IMR-90 (cell line): ENCODE results near the gene CSNK1D. TPM values are rescaled to one million over a fixed set of nuclear protein-coding genes. Genes with fewer than 3 reads are reported as not detected.

ENCODE experiments used
- ATAC-seq: fragments of 200-7000 bp; cut with Tn5 transposase; 2 replicates; pipeline ENCODE4 v1.9.1; 2020; ENCODE audit warnings: low read depth, mild to moderate bottlenecking, moderate library complexity
- BruUV-seq: library from RNA; stranded (reverse); fragments of 400-500 nt; replicated peaks from 2 replicates; lab custom pipeline; 2021; lab: Mats Ljungman, UMichigan
- CTCF ChIA-PET: fragments of 300-600 bp; formaldehyde crosslinking; extraction: SDS; loops from one replicate; lab custom pipeline; 2021; ENCODE audit warnings: antibody characterized with exemption; lab: Yijun Ruan, JAX
- POLR2A ChIA-PET: fragments of 300-600 bp; sonication (Branson Sonifier 250); formaldehyde crosslinking; loops from one replicate; lab custom pipeline; 2022; ENCODE audit warnings: antibody characterized with exemption; ENCODE audit not compliant: unreplicated experiment; lab: Charles Lee
- DNase-seq: peaks from one replicate; pipeline ENCODE4 v3.0.0; 2013
- H2AFZ ChIP-seq: replicated peaks from 2 replicates; pipeline ENCODE3; 2013; ENCODE audit warnings: low read length, mild to moderate bottlenecking; ENCODE audit not compliant: poor library complexity
- H2AK5ac ChIP-seq: 2 replicates; pipeline ENCODE4 v1.6.1; 2013; ENCODE audit warnings: low read depth, low read length, inconsistent platforms
- H2AK9ac ChIP-seq: replicated peaks from 2 replicates; pipeline ENCODE3; 2013; ENCODE audit warnings: mild to moderate bottlenecking, low read depth, low read length, moderate library complexity; ENCODE audit not compliant: poor library complexity
- H2BK120ac ChIP-seq: 2 replicates; pipeline ENCODE4 v1.6.1; 2013; ENCODE audit warnings: low read depth, low read length, inconsistent platforms
- H2BK15ac ChIP-seq: 3 replicates; pipeline ENCODE4 v1.6.1; 2013; ENCODE audit warnings: low read depth, low read length, inconsistent platforms
- H2BK20ac ChIP-seq: 2 replicates; pipeline ENCODE4 v1.6.1; 2013; ENCODE audit warnings: low read depth, mild to moderate bottlenecking, inconsistent platforms, low read length, moderate library complexity
- H2BK5ac ChIP-seq: 2 replicates; pipeline ENCODE4 v1.6.1; 2013; ENCODE audit warnings: mild to moderate bottlenecking, low read depth, low read length, inconsistent platforms; ENCODE audit not compliant: poor library complexity, severe bottlenecking
- H3K14ac ChIP-seq: replicated peaks from 2 replicates; pipeline ENCODE4 v1.6.1; 2013; ENCODE audit warnings: low read depth, low read length, inconsistent platforms
- H3K18ac ChIP-seq: 2 replicates; pipeline ENCODE4 v1.6.1; 2013; ENCODE audit warnings: low read depth, low read length, control low read depth
- H3K23ac ChIP-seq: 2 replicates; pipeline ENCODE4 v1.6.1; 2013; ENCODE audit warnings: low read depth, low read length, inconsistent platforms
- H3K27ac ChIP-seq: 2 replicates; pipeline ENCODE4 v1.5.1; 2013; ENCODE audit warnings: mild to moderate bottlenecking, control low read depth, low read length; ENCODE audit not compliant: insufficient read depth
- H3K27me3 ChIP-seq: 2 replicates; pipeline ENCODE4 v1.6.1; 2013; ENCODE audit warnings: low read length; ENCODE audit not compliant: control insufficient read depth, insufficient read depth
- H3K36me3 ChIP-seq: 2 replicates; pipeline ENCODE4 v1.6.1; 2013; ENCODE audit warnings: low read length, mixed read lengths; ENCODE audit not compliant: control insufficient read depth, insufficient read depth
- H3K4ac ChIP-seq: 2 replicates; pipeline ENCODE4 v1.6.1; 2013; ENCODE audit warnings: low read depth, low read length, inconsistent platforms
- H3K4me1 ChIP-seq: 2 replicates; pipeline ENCODE4 v1.6.1; 2013; ENCODE audit warnings: low read length, mixed read lengths; ENCODE audit not compliant: control insufficient read depth, insufficient read depth
- H3K4me2 ChIP-seq: 2 replicates; pipeline ENCODE4 v1.6.1; 2013; ENCODE audit warnings: low read depth, mild to moderate bottlenecking, control low read depth, low read length, moderate library complexity
- H3K4me3 ChIP-seq: 2 replicates; pipeline ENCODE4 v1.5.1; 2013; ENCODE audit warnings: low read depth, mild to moderate bottlenecking, control low read depth, low read length, moderate library complexity; ENCODE audit not compliant: insufficient read depth
- H3K56ac ChIP-seq: 2 replicates; pipeline ENCODE4 v1.6.1; 2013; ENCODE audit warnings: low read length, inconsistent platforms; ENCODE audit not compliant: insufficient read depth; ENCODE audit errors: extremely low read depth
- H3K79me1 ChIP-seq, 2 experiments: 2 replicates each; pipeline ENCODE4 v1.6.1; 2013; ENCODE audit warnings: low read length in 2 of 2, inconsistent platforms in 1 of 2, low read depth in 1 of 2
- H3K9ac ChIP-seq: 2 replicates; pipeline ENCODE4 v1.6.1; 2013; ENCODE audit warnings: low read depth, low read length, control low read depth
- H3K9me1 ChIP-seq: 2 replicates; pipeline ENCODE4 v1.6.1; 2013; ENCODE audit warnings: low read length, inconsistent platforms; ENCODE audit not compliant: insufficient read depth
- H3K9me3 ChIP-seq: 2 replicates; pipeline ENCODE4 v1.6.1; 2013; ENCODE audit warnings: low read length; ENCODE audit not compliant: control insufficient read depth, insufficient read depth
- H4K20me1 ChIP-seq: 2 replicates; pipeline ENCODE4 v1.6.1; 2013; ENCODE audit warnings: low read length, inconsistent platforms; ENCODE audit not compliant: insufficient read depth
- H4K5ac ChIP-seq: 2 replicates; pipeline ENCODE4 v1.6.1; 2013; ENCODE audit warnings: mild to moderate bottlenecking, low read depth, low read length, control low read depth
- H4K8ac ChIP-seq, 2 experiments: 2 replicates each; pipeline ENCODE4 v1.6.1; 2013; ENCODE audit warnings: low read depth in 2 of 2, low read length in 2 of 2, control low read depth in 1 of 2, inconsistent platforms in 1 of 2
- H4K91ac ChIP-seq: 2 replicates; pipeline ENCODE4 v1.6.1; 2013; ENCODE audit warnings: low read depth, low read length, inconsistent platforms; ENCODE audit not compliant: insufficient read depth
- BHLHE40 ChIP-seq: fragments of 150-350 bp; IDR thresholded peaks from 2 replicates; pipeline ENCODE4 v1.6.1; 2016; ENCODE audit warnings: mild to moderate bottlenecking, low read depth, low read length
- CEBPB ChIP-seq: IDR thresholded peaks from 2 replicates; pipeline ENCODE4 v1.6.1; 2012; ENCODE audit warnings: low read depth, low read length, improper control_type of control experiment
- CHD1 ChIP-seq: IDR thresholded peaks from 2 replicates; pipeline ENCODE4 v1.6.1; 2012; ENCODE audit warnings: low read depth, low read length, improper control_type of control experiment
- CTCF ChIP-seq: conservative IDR thresholded peaks from 2 replicates; pipeline ENCODE4 v1.5.1; 2012; ENCODE audit warnings: mild to moderate bottlenecking, low read depth, low read length, improper control_type of control experiment
- ELK1 ChIP-seq: fragments of 150-350 bp; IDR thresholded peaks from 2 replicates; pipeline ENCODE4 v1.6.1; 2016; ENCODE audit warnings: low read depth, mild to moderate bottlenecking, low read length, moderate library complexity, borderline replicate concordance
- FOS ChIP-seq: fragments of 150-350 bp; IDR thresholded peaks from 2 replicates; pipeline ENCODE4 v1.6.1; 2016; ENCODE audit warnings: low read depth, low read length
- MAFK ChIP-seq: IDR thresholded peaks from 2 replicates; pipeline ENCODE4 v1.6.1; 2012; ENCODE audit warnings: low read depth, low read length, improper control_type of control experiment
- MAZ ChIP-seq: IDR thresholded peaks from 2 replicates; pipeline ENCODE4 v1.6.1; 2012; ENCODE audit warnings: low read depth, mild to moderate bottlenecking, low read length, improper control_type of control experiment, moderate library complexity, borderline replicate concordance
- MXI1 ChIP-seq: IDR thresholded peaks from 2 replicates; pipeline ENCODE4 v1.6.1; 2012; ENCODE audit warnings: low read depth, mild to moderate bottlenecking, low read length, moderate library complexity, borderline replicate concordance
- NFE2L2 ChIP-seq: fragments of 150-350 bp; IDR thresholded peaks from 2 replicates; pipeline ENCODE4 v1.6.1; 2016; ENCODE audit warnings: low read depth, mild to moderate bottlenecking, low read length
- RAD21 ChIP-seq: IDR thresholded peaks from 2 replicates; pipeline ENCODE4 v1.6.1; 2012; ENCODE audit warnings: low read length, improper control_type of control experiment
- RFX5 ChIP-seq: IDR thresholded peaks from 2 replicates; pipeline ENCODE4 v1.8.0; 2012; ENCODE audit warnings: low read depth, mild to moderate bottlenecking, low read length, moderate library complexity
- SMC3 ChIP-seq: fragments of 150-350 bp; IDR thresholded peaks from 2 replicates; pipeline ENCODE4 v1.6.1; 2016; ENCODE audit warnings: low read depth, mild to moderate bottlenecking, antibody characterized with exemption, low read length, moderate library complexity
- USF2 ChIP-seq: fragments of 150-350 bp; IDR thresholded peaks from 2 replicates; pipeline ENCODE4 v1.6.1; 2017; ENCODE audit warnings: mild to moderate bottlenecking, antibody characterized with exemption, low read length, low read depth
- WGBS, 2 experiments: methylation state at CpG; one replicate each; pipeline versions ENCODE4 v1.1.5 to v1.1.7; 2013; ENCODE audit warnings: missing lambda C conversion rate in 2 of 2; ENCODE audit not compliant: insufficient read length in 1 of 2; ENCODE audit errors: extremely low coverage in 2 of 2; 5-methylcytosine and 5-hydroxymethylcytosine counted together
- dilution Hi-C: fragments of 300-500 bp; cut with HindIII; formaldehyde crosslinking; loops from one replicate; pipeline ENCODE4 v1.14.3; 2018; ENCODE audit warnings: low sequenced_read_pairs; ENCODE audit not compliant: unreplicated experiment
- in situ Hi-C: fragments of 300-500 bp; cut with MboI; formaldehyde crosslinking; loops from 3 replicates; pipeline ENCODE4 v1.14.3; 2019; ENCODE audit warnings: low sequenced_read_pairs, inconsistent platforms, mixed read lengths
- intact Hi-C: fragments of 100-400 bp; cut with micrococcal nuclease; formaldehyde crosslinking; loops from 2 replicates; pipeline ENCODE4 v1.10.0; 2022
- polyA plus RNA-seq, 3 experiments: library from polyadenylated mRNA; depleted of rRNA; stranded (reverse); fragments of >200 nt; gene quantifications; 2 replicates each; pipeline ENCODE4 v1.2.3, GENCODE V29; 2012; ENCODE audit warnings: low replicate concordance in 1 of 3
- total RNA-seq: library from RNA; depleted of rRNA; stranded (reverse); fragments of >200 nt; gene quantifications from 2 replicates; pipeline ENCODE4 v1.2.3, GENCODE V29; 2012

The CSNK1D gene
- total and polyA plus RNA-seq, 2 of the 4 experiments (the other 2 are of a cell fraction): 47.1 to 186 TPM

- POLR2A ChIA-PET: interaction anchor here (0.6 to 2.2 kb wide), 2 partner anchors 10 to 128 kb away, joined by 5 read pairs; partner anchors contain the start of gene SLC16A3
- peak overlapping the region; percentile 96 for H2BK120ac ChIP-seq
- H4K5ac ChIP-seq: peak overlapping the region; percentile 88
- no peaks in the 10 kb centered on the region for H3K36me3 ChIP-seq
- 82% methylated on average over 2 of the region's 7 CpGs; no CpG with 5 or more reads in 1 of the 2 experiments for WGBS, 2 experiments
- H3K79me1 ChIP-seq: peaks cover 18 to 70% of the 10 kb centered on the region in 2 experiments; a peak in 3 of 4 replicates
- no peak for DNase-seq
- peak overlapping the region; percentile 100 for H2AK5ac ChIP-seq
- no peak overlapping the region for H3K23ac ChIP-seq
- H2BK20ac ChIP-seq: peak overlapping the region; percentile 99
- peaks cover 33% of the 10 kb centered on the region for H3K9me1 ChIP-seq
- peak overlapping the region; percentile 99 for H2BK15ac ChIP-seq
- TF ChIP-seq CEBPB (no peak), FOS (no peak), RAD21 (no peak), RFX5 (no peak), CTCF (no peak), NFE2L2 (no peak), USF2 (no peak), MXI1 (no peak), BHLHE40 (no peak), CHD1 (no peak), SMC3 (no peak), MAFK (no peak), ELK1 (no peak), MAZ (no peak)
- peak overlapping the region; percentile 91 for H2BK5ac ChIP-seq
- H3K27ac ChIP-seq: peak overlapping the region; percentile 87
- CTCF ChIA-PET: no interaction called here
- H4K8ac ChIP-seq: peak overlapping the region; percentile 73 to 98; a peak in 2 of 4 replicates
- no peak overlapping the region for H3K4me3 ChIP-seq
- no peak overlapping the region for H3K56ac ChIP-seq
- H3K9me3 ChIP-seq: no peaks in the 10 kb centered on the region
- peak overlapping the region; percentile 98 for H3K4ac ChIP-seq
- no TSS peak for BruUV-seq
- intact Hi-C loops (no loop called here), dilution Hi-C loops (no loop called here), in situ Hi-C loops (no loop called here)
- no peaks in the 10 kb centered on the region for H3K27me3 ChIP-seq
- H2AFZ ChIP-seq: peak overlapping the region; percentile 0
- no peak for ATAC-seq
- no peak overlapping the region for H3K4me2 ChIP-seq
- peak overlapping the region; percentile 98 for H2AK9ac ChIP-seq
- no peaks in the 10 kb centered on the region for H4K20me1 ChIP-seq
- H4K91ac ChIP-seq: peak overlapping the region; percentile 98
- H3K18ac ChIP-seq: peak overlapping the region; percentile 3; the same call in 1 of the 2 replicates
- H3K14ac ChIP-seq: peak overlapping the region; percentile 93
- no peak overlapping the region for H3K9ac ChIP-seq
- peaks cover 41% of the 10 kb centered on the region for H3K4me1 ChIP-seq
These were observed 54.4 kb downstream of the CSNK1D start for GRCh38 chr17:82219083-82219482.
